Glomerular endothelial cell (primary cell): ENCODE measurements around the gene CHCHD3. TPM values are rescaled to one million over a fixed set of nuclear protein-coding genes. Genes with fewer than 3 reads are reported as not detected.
"Not testable (repeated sequence)": the region's sequence is repeated elsewhere in the genome, so short reads cannot be mapped to it uniquely, and the experiment has no call there.

Experiments
- DNase-seq: peaks from one replicate; pipeline ENCODE4 v3.0.0-alpha.2; 2011; ENCODE audit warnings: low read depth, low spot score; ENCODE audit errors: extremely low read depth
- total RNA-seq: library from RNA; depleted of rRNA; stranded (reverse); fragments of >200 nt; gene quantifications from 2 replicates; pipeline ENCODE4 v1.2.3, GENCODE V29; 2015

The CHCHD3 gene
- total RNA-seq, 1 donor from 2014 or later = 42.5 TPM

DNA sequence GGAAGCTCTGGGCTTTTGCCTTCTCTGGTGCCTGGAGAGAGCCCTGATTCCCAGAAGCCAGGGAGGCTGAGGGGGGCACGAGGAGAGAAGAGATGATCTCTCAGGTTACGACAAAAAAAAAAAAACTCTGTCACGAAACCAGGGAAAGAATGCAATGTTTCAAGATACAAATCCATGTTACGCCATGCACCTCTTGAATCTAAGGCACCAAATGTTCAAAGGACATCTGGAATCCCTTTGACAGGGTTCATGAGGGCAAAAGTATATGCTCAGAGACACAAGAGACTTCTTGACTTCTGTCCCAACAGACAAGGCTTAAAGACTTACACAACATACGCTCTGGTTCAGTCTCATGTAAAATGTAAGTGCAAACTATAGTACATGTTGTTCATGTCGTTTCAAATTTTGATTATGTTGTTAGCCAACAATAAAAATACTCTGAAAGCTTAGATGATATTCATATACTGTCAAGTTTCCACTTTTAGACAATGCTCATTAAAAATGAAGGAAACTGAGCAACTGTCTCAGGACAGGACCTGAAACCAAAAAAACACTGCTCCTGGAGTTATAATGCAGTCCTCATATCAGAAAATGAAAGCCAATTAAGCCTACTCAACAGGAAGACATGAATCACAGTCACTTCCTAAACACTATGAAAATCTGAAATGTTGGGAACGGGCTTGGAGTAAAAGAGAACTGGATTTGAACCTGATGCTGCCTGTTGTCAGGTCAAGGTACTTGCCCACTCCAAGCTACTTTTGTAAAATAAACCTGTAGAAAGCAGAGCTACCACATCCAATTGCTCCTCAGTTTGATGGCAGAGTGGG is 72.3 kb downstream of the CHCHD3 start:
- peak; percentile 39 for DNase-seq

DNA sequence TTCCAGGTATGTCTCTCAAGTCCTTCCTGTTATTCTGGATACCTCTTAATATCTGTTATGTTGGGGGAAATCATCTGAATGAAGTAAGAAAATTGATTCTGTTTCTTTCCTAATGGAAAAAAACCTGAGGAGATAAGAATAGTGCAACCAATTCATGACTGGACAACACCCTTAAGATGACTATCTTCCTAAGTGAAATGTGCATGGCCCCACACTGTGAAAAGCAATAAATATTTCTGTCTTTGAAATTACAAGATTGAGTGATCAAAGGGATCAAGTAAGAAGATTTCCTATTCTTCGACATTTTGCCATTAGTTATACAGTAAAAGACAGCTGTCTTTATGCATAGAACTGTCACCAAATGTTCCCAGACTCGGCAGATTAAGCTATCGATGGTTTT is 73.9 kb downstream of the CHCHD3 start:
- DNase-seq = no peak

DNA sequence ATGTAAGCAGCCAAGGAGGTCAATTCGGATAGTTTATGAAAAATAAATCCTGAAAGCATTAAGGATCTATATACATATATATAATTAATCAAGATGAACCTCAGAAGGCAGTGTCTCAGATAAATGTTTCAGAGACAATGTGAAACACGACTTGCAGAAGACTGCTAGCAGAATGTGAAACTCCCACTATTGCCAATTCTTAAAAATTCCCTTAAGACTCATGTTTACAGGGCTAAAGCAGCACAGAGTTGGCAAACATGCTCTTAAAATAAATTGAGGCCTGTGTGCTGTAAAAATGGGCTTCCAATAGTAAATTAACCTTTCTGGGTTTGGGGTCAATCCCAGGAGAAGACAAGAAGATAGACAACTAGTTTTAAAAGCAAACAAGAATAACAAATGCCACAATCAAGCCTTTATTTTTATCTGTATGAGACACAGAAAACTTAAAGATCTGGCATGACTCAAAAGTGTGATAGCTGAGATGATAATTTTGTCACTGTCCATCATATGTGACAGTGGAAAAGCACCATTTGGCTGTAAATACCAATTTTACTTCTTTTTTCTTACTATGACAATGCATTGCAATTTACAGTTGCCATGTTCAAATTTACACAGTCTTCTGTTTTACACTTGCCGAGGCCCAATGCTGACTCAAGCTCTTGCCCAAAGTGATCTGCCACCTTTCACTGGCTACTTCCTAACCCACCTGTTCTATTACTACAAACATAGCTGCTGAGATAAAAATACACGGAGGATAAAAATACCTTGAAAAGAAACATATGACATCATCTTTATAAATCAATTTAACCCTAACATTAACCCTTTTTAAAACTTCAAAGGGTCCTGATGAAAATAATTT is 78.6 kb downstream of the CHCHD3 start:
- no peak for DNase-seq

DNA sequence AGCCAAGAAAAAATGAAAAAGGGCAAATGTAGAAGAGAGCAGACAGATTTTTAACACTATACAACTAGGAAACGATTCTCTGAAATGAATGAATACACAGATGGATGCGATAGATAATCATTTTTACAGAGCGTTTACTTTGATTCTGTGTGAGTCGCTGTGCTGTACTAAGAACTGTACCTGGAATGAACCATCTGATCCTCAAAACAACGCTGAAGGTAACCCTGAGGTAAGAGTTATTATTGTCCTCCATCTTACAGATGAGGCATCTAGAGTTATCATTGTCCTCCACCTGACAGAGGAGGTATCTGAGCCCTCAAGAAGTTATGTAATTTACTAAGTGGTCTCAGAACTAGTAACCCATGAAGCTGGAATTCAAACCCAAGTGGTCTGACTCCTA is 80.2 kb downstream of the CHCHD3 start:
- DNase-seq = no peak

DNA sequence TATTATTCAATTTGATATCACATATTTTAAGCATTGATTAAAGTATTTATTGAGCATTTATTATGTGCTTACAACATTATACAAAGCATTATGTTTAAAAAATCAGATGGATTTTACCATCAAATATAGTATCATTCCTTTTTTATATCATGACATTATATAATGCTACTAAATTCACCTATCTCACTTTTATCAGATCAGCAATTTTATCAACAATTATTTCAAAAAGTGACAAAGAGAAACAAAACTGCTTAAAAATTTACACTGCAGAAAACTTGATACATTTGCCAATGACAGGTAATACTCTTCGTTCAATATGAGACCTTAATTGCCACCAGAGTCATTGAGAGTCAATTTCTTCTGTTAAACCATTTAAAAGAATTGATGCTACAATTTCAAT is 82.0 kb downstream of the CHCHD3 start:
- DNase-seq = no peak

DNA sequence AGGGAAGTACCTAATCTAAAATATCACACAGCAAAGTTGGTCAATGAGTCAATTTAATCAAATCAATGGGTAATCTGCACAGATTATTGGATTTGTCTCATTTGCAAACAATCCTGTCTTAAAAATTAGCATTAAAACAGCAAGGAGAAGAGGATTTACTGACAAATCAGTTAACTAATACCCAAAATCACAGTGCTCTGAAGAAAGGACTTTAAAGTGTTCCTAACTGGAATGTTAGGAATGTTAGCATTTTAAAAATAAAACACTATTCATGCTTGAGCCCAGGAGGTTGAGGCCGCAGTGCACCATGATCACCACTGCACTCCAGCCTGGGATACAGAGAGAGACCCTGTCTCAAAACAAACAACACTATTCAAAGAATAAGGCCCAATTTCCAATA is 83.1 kb downstream of the CHCHD3 start:
- DNase-seq = no peak

DNA sequence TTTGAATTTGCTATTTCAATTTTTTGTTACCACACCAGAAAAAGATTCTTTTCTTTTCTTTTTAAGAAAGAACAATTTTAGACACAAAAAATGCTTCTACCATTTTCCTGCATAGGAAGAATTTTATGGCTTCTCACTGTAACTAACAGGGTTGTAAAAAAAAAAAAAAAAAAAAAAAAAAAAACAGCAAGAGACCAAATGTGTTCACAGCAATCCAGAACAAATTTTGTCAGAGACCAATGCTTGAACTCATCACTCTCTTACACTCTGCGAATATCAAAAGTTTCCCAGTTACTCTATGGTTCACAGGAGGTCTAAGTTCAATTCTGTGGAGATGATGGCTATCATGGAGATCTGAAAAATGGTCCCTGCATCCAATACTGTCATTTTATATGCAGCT is 84.4 kb downstream of the CHCHD3 start:
- DNase-seq = no peak

DNA sequence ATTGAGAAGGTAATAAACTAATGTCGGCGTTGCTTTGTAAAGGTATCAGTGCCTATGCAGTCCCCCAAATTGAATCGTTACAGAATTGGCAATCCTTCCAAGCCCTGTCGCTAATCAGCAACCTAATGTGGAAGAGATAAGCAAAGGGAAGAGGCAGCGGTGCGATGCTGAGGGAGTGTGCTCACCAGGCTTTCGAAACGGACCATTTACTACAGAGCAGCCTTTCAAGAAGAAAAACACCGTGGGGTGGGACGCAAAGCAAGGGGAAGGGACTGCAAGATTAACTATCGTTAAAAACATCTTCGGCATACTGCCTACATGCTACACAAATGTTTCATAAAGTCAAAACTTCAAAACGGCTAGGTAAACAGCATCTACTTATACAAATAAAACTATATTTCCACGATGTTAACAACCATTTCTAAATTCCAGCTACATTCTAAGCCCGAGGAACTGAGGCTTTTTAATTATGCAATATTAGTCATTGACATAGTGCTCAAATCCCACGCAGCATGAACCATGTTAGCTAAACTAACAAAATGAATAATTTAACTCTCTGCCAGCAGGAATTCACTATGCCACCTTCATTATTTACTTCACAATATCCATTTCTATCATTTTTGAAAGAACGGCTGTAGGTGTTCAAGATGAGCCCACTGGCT is 85.2 kb downstream of the CHCHD3 start:
- no peak for DNase-seq

DNA sequence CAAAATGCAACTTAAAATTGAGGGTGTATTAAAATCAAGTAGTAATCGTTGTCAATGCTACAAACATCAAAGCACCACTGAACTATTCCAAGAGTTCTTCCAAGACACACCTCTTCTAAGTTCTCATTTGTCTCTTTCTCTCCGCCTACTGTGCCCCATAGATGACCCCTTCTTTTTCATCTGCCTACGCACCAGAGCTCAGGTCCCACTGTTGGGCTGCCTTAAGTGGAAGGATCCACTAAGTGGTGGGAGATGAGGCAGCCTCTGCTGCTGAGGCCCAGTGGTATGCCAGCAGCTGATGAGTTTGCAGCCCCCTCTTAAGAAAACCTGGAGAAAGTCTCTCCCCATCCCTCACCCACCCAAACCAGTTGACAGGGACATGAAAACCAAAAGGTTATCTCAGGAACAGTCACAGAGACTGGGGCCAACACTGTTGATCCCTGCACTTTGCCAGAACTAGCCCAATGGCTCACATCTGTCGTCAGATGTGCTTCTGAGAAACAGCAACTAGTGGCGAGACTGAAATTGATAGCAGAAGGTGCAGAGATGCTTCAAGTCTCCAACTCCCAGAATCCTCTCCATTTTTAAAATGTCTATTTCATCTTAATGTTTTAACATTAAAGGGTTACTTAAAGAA is 88.4 kb downstream of the CHCHD3 start:
- no peak for DNase-seq

DNA sequence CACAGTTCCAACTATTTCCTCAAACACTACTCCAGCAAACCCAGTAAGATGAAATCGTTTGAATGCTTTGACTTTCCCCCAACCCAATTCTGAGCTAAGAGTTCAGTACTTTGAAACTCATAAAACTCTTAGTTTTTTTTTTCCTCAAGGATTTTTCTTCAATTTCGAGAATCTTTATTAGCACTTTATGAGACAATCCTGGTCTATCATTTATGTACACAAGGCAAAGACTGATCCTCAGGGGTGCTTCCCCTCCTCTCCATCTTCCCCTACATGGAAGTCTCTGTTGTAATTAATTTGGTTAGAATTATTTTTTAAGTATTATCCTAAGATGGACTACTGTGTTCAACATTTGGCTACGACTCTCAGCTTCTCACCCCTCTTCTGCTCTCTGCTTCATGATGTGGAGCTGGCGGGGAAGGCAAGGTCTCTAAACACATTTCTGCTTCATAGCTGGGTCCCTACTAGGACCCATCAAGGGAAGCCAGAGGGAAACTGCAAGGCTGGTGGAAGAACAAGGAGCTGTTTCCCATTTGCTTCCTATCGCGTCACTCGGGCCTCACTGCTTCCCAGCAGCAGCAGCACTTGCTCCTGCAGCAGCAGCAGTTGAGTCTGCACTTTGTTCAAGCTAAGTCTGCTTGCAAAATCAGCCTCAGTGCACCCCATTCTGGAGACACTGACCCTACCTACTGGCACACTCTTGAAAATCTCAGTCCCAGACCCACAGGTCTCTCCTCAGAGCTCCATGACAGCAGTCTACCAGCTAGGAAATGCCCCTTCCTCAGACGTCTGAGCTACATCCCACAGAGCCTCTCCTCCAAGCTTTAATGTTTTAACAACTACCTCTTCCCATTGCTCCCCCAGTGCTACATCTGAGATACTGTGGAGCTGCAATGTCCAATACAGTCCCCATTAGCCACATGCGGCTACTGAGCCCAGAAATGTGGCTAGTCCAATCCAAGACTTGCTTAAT is 90.0 kb downstream of the CHCHD3 start:
- DNase-seq = no peak

DNA sequence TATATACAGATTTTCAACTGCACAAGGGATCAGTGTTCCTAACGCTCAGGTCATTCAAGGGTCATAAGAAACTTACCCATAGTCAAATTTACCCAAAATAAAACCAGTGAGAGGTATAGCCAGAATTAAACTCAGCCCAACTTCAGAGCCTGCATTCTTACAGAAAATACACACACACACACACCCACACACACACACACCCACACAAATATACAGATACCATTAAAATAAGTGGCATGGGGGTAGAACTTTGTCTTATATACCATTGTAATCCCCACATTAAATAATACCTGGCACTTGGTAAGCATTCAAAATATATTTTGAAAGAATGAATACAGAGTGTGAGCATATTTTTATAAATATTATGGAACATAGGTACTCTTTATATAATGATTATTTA is 93.8 kb downstream of the CHCHD3 start:
- no peak for DNase-seq

DNA sequence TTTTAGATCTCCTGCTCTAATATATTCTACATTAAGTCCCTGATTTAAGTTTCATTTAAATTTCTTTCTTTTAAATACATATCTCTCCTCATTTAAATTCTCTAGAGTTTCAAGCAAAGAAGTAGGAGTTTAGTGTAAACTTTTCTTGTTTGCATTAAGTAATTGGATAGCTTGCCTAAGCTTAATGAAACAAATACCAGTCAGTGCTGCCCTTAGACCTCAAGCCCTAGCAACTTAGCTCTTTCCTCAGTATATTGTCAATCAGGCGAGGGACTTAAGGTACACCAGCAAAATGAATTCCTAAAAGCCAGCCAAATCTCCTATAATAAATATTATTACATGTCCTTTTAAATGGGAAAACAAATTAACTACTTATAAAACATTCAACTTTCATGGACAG is 101.5 kb downstream of the CHCHD3 start:
- DNase-seq = no peak

DNA sequence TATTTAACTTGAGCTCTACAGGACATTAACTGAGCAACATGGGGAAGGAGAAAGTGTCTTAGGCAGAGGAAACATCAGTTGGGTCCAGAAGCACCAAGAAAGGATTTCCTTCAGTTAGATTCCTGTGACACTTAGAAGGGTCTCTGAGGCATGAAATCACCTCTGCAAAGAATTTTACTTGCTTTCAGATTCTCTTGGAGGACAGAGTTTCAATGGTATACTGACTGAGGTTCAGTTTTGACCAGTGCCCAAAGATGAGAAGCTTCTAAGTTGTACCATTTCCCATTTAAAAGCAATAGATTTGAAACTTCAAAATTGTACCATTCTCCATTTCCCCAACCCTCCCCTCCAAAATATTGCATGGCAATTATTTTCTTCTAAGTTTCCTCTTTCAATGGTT is 102.4 kb downstream of the CHCHD3 start:
- no peak for DNase-seq

DNA sequence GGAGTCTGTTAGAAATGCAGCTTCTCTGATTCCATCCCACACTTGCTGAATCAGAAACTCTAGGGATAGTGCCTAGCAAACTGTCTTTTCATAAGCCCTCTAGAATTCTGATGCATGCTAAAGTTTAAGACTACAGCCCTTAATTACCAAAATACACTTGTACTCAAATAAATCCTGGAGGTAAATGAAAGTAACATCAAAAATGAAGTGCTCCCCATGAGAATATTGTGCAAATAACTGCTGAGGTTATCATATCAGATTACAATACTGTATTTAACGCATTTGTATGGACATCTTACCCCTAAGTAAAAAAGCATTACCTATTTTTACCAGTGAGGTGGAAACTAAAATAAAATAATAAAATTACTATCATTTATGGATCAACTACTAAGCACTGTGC is 104.7 kb downstream of the CHCHD3 start:
- no peak for DNase-seq

DNA sequence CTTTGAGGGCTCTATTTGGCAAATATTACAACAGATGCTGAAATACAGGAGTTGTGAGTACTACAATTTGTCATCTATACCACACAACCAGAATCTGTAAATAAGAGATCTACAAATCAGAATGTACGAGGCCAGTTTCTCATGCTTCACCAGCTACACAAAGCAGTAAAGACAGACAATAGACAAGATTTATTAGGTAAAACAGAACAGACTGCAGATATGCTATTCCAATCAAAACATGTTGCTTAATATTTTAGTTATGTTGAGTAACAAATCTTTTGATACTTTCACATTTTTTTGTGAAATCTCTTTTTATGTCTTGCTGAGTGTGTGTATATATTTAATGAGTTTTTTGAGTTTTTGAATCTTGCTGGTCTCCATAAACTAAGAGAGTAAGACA is 109.1 kb downstream of the CHCHD3 start:
- DNase-seq = no peak

DNA sequence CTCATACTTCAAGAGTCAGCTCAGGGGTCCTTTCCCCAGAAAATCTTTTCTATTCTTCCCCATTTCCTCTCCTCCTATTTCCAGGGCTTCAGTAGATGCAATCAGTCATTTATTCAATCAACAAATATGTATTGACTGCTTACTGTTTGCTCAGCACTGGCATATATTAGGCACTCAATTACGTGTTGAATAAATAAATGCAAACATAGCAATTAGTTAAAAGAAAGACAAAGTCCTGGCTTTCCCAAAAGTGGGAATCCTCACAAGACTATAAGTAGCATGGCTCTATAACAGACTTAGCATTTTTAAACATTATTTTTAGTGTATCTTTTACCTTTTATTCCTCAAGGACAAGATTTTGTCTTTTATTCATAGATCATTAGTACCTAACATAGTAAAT is 111.6 kb downstream of the CHCHD3 start:
- no peak for DNase-seq

DNA sequence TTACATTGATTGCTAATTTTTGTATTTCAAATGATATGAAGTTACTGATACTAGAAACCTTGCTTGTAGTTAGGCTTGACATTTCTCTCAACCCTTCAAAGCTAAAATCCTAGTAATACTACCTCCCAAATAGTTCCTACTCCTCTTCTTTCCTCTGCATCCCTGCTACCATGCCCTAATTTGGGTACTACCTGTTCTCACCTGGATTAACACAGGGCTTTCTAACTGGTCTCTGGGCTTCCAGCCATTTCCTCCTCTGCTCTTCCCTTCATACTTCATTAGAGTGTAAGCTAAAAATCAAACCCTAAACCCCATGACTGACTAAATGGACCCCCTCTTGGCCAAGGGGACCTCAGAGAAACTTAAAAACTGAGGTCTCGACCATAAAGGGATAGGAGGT is 112.4 kb downstream of the CHCHD3 start:
- no peak for DNase-seq

DNA sequence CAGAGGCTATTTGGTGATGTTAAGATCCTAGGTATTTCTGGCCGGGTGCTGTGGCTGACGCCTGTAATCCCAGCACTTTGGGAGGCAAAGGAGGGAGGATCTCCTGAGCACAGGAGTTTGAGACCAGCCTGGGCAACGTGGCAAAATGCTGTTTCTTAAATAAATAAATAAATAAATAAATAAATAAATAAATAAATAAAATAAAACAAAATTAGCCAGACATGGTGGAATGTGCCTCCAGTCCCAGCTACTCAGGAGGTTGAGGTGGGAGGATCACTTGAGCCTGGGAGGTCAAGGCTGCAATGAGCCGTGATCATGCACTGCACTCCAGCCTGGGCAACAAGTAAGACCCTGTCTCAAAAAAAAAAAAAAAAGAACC is 114.4 kb downstream of the CHCHD3 start:
- not testable (repeated sequence) for DNase-seq

DNA sequence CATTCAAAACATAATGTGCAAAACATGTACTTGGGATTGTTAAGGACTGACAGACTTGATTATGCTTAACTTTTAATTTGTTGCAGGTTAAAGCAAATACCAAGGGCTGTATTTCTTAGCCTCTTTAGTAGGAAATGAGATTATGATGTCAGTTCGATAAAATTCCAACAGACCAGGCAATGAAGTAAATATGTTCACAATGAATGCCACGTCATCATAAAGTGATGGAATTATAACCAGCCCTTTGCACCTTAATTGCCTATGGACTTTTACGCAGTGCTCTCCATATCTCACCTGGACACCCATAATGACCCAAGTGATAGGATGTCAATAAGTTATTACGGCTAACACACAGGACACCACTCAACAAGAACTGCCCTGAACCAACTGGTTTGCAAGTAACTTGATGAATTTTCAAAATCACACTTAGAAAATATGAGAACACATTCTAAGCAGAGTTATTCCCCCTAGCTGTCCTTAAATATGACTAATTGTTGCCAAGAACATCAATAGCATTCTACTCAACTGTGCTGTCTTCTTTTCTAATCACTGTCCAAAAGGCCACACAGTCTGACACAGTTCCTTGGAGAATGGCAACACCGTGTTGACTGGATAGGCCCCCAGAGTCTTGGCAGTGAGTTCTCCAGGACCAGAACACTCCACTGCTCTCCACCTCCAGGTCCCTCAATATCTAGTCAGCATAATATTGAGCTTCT is 115.0 kb downstream of the CHCHD3 start:
- DNase-seq = no peak
